Thyroid gland (tissue), 4 donors: Measurements from ENCODE around the gene JPH4.

Source experiments
- POLR2A ChIP-seq, 2 donors: fragments of 450-650 bp; IDR thresholded peaks; one replicate each; pipeline ENCODE4 v1.6.1; 2017; ENCODE audit warnings: antibody characterized with exemption in 2 of 2, mild to moderate bottlenecking in 2 of 2, moderate library complexity in 1 of 2
- TF ChIP-seq, protein P1 (sequence below), 6 experiments: fragments of 200-600 bp in 3 of 6; fragments of 450-650 bp in 3 of 6; sonication (generic) in 3 of 6; IDR thresholded peaks; one replicate each; pipeline ENCODE4 v1.5.1; 2016 to 2019; ENCODE audit warnings: antibody characterized with exemption in 6 of 6, mild to moderate bottlenecking in 2 of 6, inconsistent platforms in 1 of 6, moderate library complexity in 1 of 6

DNA sequence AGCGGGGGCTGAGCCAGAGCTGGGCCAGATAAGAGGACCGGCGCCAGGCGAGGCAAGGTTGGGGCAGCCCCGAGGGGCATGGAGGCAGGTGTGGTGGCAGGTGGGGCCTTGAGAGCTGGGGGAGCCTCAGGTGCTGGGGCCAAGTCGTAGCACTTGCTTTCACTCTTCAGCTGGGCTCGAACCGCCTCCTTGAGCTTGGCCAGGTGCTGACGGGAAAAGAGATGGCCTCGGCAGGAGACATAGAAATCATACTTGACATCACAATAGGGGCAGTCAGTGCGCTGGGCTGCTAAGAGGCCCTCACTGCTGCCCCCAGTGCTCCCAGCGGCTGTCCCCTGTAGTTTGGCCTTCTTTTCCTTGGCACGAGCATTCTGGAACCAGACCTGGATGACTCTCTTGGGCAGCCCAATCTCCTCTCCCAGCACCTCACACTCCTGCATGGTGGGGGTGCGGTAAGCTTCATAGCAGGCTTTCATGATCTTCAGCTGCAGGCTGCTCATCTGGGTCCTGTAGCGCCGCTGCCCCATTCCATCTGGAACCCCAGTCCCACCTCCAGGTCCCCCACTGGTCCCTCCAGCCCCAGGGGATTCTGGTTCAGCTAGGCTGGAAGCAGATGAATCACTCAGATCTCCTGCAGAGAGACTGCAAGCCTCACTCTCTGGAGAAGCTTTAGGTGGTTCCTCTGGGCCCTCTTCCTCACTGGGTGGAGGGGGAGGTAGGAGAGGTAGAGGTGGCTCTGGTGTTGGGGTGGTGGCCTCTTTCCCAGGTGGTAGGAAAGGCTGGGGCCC, 55.2 kb downstream of the JPH4 start:
- no peak for TF ChIP-seq POLR2A (IDR thresholded peaks at IDR 0.05)
- TF ChIP-seq, protein P1, sequence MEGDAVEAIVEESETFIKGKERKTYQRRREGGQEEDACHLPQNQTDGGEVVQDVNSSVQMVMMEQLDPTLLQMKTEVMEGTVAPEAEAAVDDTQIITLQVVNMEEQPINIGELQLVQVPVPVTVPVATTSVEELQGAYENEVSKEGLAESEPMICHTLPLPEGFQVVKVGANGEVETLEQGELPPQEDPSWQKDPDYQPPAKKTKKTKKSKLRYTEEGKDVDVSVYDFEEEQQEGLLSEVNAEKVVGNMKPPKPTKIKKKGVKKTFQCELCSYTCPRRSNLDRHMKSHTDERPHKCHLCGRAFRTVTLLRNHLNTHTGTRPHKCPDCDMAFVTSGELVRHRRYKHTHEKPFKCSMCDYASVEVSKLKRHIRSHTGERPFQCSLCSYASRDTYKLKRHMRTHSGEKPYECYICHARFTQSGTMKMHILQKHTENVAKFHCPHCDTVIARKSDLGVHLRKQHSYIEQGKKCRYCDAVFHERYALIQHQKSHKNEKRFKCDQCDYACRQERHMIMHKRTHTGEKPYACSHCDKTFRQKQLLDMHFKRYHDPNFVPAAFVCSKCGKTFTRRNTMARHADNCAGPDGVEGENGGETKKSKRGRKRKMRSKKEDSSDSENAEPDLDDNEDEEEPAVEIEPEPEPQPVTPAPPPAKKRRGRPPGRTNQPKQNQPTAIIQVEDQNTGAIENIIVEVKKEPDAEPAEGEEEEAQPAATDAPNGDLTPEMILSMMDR (IDR thresholded peaks at IDR 0.05): no peak
